Caco-2 (cell line): ENCODE measurements around the gene STK32B. TPM values are rescaled to one million over a fixed set of nuclear protein-coding genes. Genes with fewer than 3 reads are reported as not detected.

Experiments
- BruUV-seq: library from RNA; stranded (reverse); fragments of 400-500 nt; replicated peaks from 2 replicates; lab custom pipeline; 2021; lab: Mats Ljungman, UMichigan
- CTCF ChIA-PET: fragments of 300-600 bp; sonication (Branson Sonifier 250); formaldehyde crosslinking; loops from one replicate; lab custom pipeline; 2022; ENCODE audit warnings: antibody characterized with exemption; lab: Charles Lee
- POLR2A ChIA-PET: fragments of 300-600 bp; sonication (Branson Sonifier 250); formaldehyde crosslinking; loops from one replicate; lab custom pipeline; 2022; ENCODE audit warnings: antibody characterized with exemption; lab: Charles Lee
- DNase-seq, 2 experiments: peaks; one replicate each; pipeline versions ENCODE4 v3.0.0 to v3.0.0-alpha.2; 2020 to 2022
- H3K27me3 ChIP-seq: replicated peaks from 2 replicates; pipeline ENCODE4 v1.6.0; 2011; ENCODE audit warnings: low read length; ENCODE audit not compliant: control insufficient read depth, insufficient read depth
- H3K36me3 ChIP-seq: 2 replicates; pipeline ENCODE4 v1.5.1; 2011; ENCODE audit warnings: low read length; ENCODE audit not compliant: control insufficient read depth, insufficient read depth
- H3K4me1 ChIP-seq: fragments of 250-450 bp; sonication (Bioruptor Pico); 2 replicates; pipeline ENCODE4 v1.5.1; 2020; ENCODE audit warnings: mild to moderate bottlenecking
- H3K4me3 ChIP-seq: 2 replicates; pipeline ENCODE4 v1.5.1; 2011; ENCODE audit warnings: low read depth, mild to moderate bottlenecking, control low read depth, low read length
- H3K9me3 ChIP-seq: fragments of 250-450 bp; sonication (Bioruptor Pico); 2 replicates; pipeline ENCODE4 v1.5.1; 2020; ENCODE audit warnings: mild to moderate bottlenecking, moderate library complexity
- H3K27ac Mint-ChIP-seq: one replicate; pipeline ENCODE4 v1.8.0; 2022; ENCODE audit warnings: mixed read lengths; ENCODE audit not compliant: unreplicated experiment
- H3K27me3 Mint-ChIP-seq: one replicate; pipeline ENCODE4 v1.8.0; 2022; ENCODE audit warnings: mixed read lengths; ENCODE audit not compliant: insufficient read depth, unreplicated experiment
- H3K36me3 Mint-ChIP-seq: one replicate; pipeline ENCODE4 v1.8.0; 2022; ENCODE audit warnings: mild to moderate bottlenecking, mixed read lengths; ENCODE audit not compliant: insufficient read depth, unreplicated experiment
- H3K4me1 Mint-ChIP-seq: one replicate; pipeline ENCODE4 v1.8.0; 2022; ENCODE audit warnings: low read depth, mixed read lengths; ENCODE audit not compliant: unreplicated experiment
- H3K4me3 Mint-ChIP-seq: one replicate; pipeline ENCODE4 v1.8.0; 2022; ENCODE audit warnings: mild to moderate bottlenecking, moderate library complexity, mixed read lengths; ENCODE audit not compliant: unreplicated experiment
- H3K9me3 Mint-ChIP-seq: one replicate; pipeline ENCODE4 v1.8.0; 2022; ENCODE audit warnings: mixed read lengths; ENCODE audit not compliant: unreplicated experiment
- CTCF ChIP-seq, 2 experiments: fragments of 200-600 bp in 1 of 2; IDR thresholded peaks; 1 replicate in 1 of 2; 2 replicates in 1 of 2; pipeline versions ENCODE4 v1.5.1 to v1.8.0; 2011 to 2022; ENCODE audit warnings: antibody characterized with exemption in 1 of 2, control low read depth in 1 of 2, inconsistent platforms in 1 of 2, low read depth in 1 of 2, low read length in 1 of 2, mild to moderate bottlenecking in 1 of 2, moderate library complexity in 1 of 2; ENCODE audit not compliant: insufficient read depth in 1 of 2, severe bottlenecking in 1 of 2, unreplicated experiment in 1 of 2
- intact Hi-C: fragments of 100-400 bp; cut with micrococcal nuclease; formaldehyde crosslinking; loops from one replicate; pipeline ENCODE4 v1.10.0; 2022; ENCODE audit not compliant: unreplicated experiment
- total RNA-seq: library from RNA; stranded (reverse); gene quantifications from 2 replicates; pipeline ENCODE4 v1.2.3, GENCODE V29; 2022

Gene STK32B
- total RNA-seq, 1 experiment from 2014 or later: 11.2 TPM

DNA sequence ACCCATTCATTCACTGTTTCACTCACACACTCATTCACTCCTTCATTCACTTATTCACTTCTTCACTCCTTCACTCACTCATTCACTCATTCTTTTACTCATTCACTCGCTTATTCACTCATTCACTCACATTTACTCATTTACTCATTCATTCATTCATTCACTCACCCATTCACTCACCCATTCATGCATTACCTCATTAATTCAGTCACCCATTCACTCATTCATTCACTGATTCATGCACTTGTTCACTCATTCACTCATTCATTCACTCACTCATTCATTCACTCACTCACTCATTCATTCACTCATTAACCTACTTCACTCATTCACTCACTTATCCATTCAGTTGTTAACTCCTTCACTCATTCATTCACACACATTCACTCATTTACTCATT lies 70.8 kb downstream of the STK32B start:
- H3K4me1 ChIP-seq: no peaks in the 10 kb centered on the region
- Mint-ChIP-seq H3K9me3 (no peaks in the 10 kb centered on the region), H3K36me3 (no peaks in the 10 kb centered on the region), H3K27me3 (no peaks in the 10 kb centered on the region), H3K4me1 (peaks cover 9% of the 10 kb centered on the region), H3K27ac (no peak overlapping the region), H3K4me3 (no peak overlapping the region)
- H3K36me3 ChIP-seq: no peaks in the 10 kb centered on the region
- no peaks in the 10 kb centered on the region for H3K27me3 ChIP-seq
- TF ChIP-seq CTCF (IDR thresholded peaks at IDR 0.05; ENCODE audit: insufficient read depth in 1 of 2, low read depth in 1 of 2, low read length in 1 of 2, severe bottlenecking in 1 of 2, unreplicated experiment in 1 of 2): no peak
- BruUV-seq: no TSS peak
- ChIA-PET POLR2A (no interaction called here), CTCF (no interaction called here)
- no peak overlapping the region for H3K4me3 ChIP-seq
- intact Hi-C loops: no loop called here
- DNase-seq: no peak
- H3K9me3 ChIP-seq: no peaks in the 10 kb centered on the region

DNA sequence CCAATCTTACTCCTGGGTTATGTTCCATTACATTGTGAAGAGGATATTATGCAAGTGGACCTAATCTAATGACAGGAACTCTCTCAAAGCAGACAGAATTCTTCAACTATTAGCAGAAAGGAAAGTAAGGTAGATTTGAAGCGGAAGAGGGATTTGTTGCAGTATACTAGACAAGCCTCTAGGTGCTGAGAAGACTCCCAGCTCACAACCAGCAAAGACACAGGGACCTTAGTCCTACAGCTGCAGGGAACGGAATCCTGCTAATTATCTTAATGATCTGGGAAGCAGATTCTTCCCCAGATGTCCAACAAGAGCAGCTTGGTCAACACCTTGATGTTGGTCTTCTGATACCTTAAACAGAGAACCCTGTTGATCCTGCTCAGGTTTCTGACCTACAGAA lies 73.6 kb downstream of the STK32B start:
- H3K27me3 ChIP-seq: no peaks in the 10 kb centered on the region
- no TSS peak for BruUV-seq

DNA sequence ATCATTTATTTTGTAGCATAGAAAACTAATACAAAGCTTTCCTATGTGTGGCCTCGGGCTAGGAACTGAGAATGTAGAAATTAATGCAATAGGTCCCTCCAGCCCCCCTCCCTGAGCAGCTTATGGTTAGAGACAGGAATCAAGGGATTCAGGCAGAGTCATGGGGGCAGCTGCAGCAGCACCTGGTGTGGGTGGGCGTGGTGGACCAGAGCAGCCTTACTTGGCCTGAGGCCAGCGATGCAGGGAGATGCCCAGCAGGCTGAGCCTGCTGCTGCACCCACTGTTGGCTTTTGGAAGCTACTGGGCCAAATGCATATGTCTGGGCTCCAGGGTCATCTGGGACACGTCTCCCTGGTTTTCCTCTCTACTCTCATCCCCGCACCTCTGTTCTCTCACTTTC lies 74.0 kb downstream of the STK32B start:
- H3K4me3 Mint-ChIP-seq: no peak overlapping the region
- H3K4me1 Mint-ChIP-seq: no peaks in the 10 kb centered on the region
- BruUV-seq: no TSS peak
- Histone ChIP-seq H3K27me3 (no peaks in the 10 kb centered on the region), H3K4me1 (0 out of 2 replicates have a peak, but pooled peaks cover 5% of the 10 kb centered on the region), H3K36me3 (no peaks in the 10 kb centered on the region), H3K4me3 (no peak overlapping the region), H3K9me3 (no peaks in the 10 kb centered on the region)
- intact Hi-C loops: no loop called here
- ChIA-PET CTCF (no interaction called here), POLR2A (no interaction called here)
- DNase-seq: no peak
- peaks cover 1% of the 10 kb centered on the region for H3K9me3 Mint-ChIP-seq
- no peaks in the 10 kb centered on the region for H3K36me3 Mint-ChIP-seq
- no peak for TF ChIP-seq CTCF (IDR thresholded peaks at IDR 0.05; ENCODE audit: insufficient read depth in 1 of 2, low read depth in 1 of 2, low read length in 1 of 2, severe bottlenecking in 1 of 2, unreplicated experiment in 1 of 2)
- no peaks in the 10 kb centered on the region for H3K27me3 Mint-ChIP-seq
- no peak overlapping the region for H3K27ac Mint-ChIP-seq

More for the DNA sequence above, 73.6 kb downstream of the STK32B start:
- ChIA-PET CTCF (no interaction called here), POLR2A (no interaction called here)
- Mint-ChIP-seq H3K27me3 (no peaks in the 10 kb centered on the region), H3K36me3 (no peaks in the 10 kb centered on the region), H3K9me3 (no peaks in the 10 kb centered on the region), H3K27ac (no peak overlapping the region), H3K4me3 (no peak overlapping the region), H3K4me1 (no peaks in the 10 kb centered on the region)
- no peak for TF ChIP-seq CTCF (IDR thresholded peaks at IDR 0.05; ENCODE audit: insufficient read depth in 1 of 2, low read depth in 1 of 2, low read length in 1 of 2, severe bottlenecking in 1 of 2, unreplicated experiment in 1 of 2)
- no peak for DNase-seq
- H3K9me3 ChIP-seq: no peaks in the 10 kb centered on the region
- intact Hi-C loops: no loop called here
- H3K36me3 ChIP-seq: no peaks in the 10 kb centered on the region
- H3K4me1 ChIP-seq: 0 out of 2 replicates have a peak, but pooled peaks cover 5% of the 10 kb centered on the region
- no peak overlapping the region for H3K4me3 ChIP-seq
